ENCODE measurements around the gene SLC6A11. TPM values are rescaled to one million over a fixed set of nuclear protein-coding genes. Genes with fewer than 3 reads are reported as not detected.

The SLC6A11 gene
- total and polyA plus RNA-seq, 2 donors (not counting 3 experiments of a cell fraction or from before 2014, with no cell fraction given), result not detected

DNA sequence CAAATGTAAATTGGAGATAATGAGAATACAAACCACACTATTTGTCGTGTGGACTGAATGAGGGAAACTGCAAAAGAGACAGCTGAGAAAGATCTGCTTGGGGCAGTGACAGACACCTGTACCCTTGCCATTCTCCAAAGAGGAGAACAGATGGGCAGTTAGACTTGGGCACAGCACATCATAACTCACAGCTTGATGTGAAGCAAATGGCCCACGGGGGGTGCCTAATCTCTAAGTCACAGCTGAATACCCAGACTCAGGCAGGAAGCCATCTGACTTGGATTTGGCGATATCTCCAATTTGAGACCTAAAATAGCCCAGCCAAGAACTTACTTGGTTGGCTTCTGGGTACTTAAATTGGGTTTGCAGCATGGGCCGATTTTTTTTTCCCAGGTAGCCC is 10.0 kb upstream of the SLC6A11 start:
- Histone ChIP-seq H3K9me1 (replicated peaks; ENCODE audit: control insufficient read depth, extremely low read depth, insufficient read depth, low read length) (no peaks in the 10 kb centered on the region), H3K79me2 (ENCODE audit: control insufficient read depth, insufficient read depth, low read length) (no peaks in the 10 kb centered on the region), H3K9me3 (replicated peaks; ENCODE audit: control insufficient read depth, insufficient read depth, low read length) (no peaks in the 10 kb centered on the region), H3K27ac (ENCODE audit: insufficient read depth, low read depth, low read length) (no peak overlapping the region), H2AFZ (ENCODE audit: low read depth, low read length) (no peak overlapping the region), H4K20me1 (replicated peaks; ENCODE audit: control insufficient read depth, extremely low read depth, insufficient read depth, low read length) (no peaks in the 10 kb centered on the region), H3K27me3 (ENCODE audit: control insufficient read depth in 2 of 2, insufficient read depth in 2 of 2, low read length in 2 of 2) (no peaks in the 10 kb centered on the region), H3K4me2 (ENCODE audit: insufficient read depth, low read length) (no peak overlapping the region), H3K36me3 (ENCODE audit: control insufficient read depth in 2 of 2, extremely low read depth in 1 of 2, insufficient read depth in 2 of 2, low read length in 2 of 2) (no peaks in the 10 kb centered on the region), H3K4me1 (ENCODE audit: control insufficient read depth, extremely low read depth, insufficient read depth, low read length) (no peaks in the 10 kb centered on the region), H3K9ac (replicated peaks; ENCODE audit: extremely low read depth, insufficient read depth, low read length) (no peak overlapping the region), H3K4me3 (replicated peaks in 1 of 3; ENCODE audit: insufficient read depth in 1 of 3, low read depth in 1 of 3, low read length in 3 of 3) (no peak overlapping the region)
- POLR2A ChIA-PET, result no interaction called here
- DNase-seq (ENCODE audit: low read depth, low spot score) (no peak), FAIRE-seq (no peak)
- intact Hi-C loops (cut with micrococcal nuclease) (no loop called here), dilution Hi-C loops (cut with MboI; ENCODE audit: extremely low pct_ligation_motif_present, low sequenced_read_pairs) (no loop called here)
- no peak for TF ChIP-seq MYC (IDR thresholded peaks at IDR 0.05; ENCODE audit: low read depth, low read length)
- TF ChIP-seq GATA2 (IDR thresholded peaks at IDR 0.05; ENCODE audit: insufficient read depth, insufficient read length, low read depth, low read length), result no peak
- TF ChIP-seq POLR2AphosphoS5 (IDR thresholded peaks at IDR 0.05; ENCODE audit: insufficient read depth, low read depth, low read length), result no peak
- TF ChIP-seq, protein P1, sequence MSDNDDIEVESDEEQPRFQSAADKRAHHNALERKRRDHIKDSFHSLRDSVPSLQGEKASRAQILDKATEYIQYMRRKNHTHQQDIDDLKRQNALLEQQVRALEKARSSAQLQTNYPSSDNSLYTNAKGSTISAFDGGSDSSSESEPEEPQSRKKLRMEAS (IDR thresholded peaks at IDR 0.05; ENCODE audit: insufficient read depth, insufficient read length), result no peak
- TF ChIP-seq, protein P2, sequence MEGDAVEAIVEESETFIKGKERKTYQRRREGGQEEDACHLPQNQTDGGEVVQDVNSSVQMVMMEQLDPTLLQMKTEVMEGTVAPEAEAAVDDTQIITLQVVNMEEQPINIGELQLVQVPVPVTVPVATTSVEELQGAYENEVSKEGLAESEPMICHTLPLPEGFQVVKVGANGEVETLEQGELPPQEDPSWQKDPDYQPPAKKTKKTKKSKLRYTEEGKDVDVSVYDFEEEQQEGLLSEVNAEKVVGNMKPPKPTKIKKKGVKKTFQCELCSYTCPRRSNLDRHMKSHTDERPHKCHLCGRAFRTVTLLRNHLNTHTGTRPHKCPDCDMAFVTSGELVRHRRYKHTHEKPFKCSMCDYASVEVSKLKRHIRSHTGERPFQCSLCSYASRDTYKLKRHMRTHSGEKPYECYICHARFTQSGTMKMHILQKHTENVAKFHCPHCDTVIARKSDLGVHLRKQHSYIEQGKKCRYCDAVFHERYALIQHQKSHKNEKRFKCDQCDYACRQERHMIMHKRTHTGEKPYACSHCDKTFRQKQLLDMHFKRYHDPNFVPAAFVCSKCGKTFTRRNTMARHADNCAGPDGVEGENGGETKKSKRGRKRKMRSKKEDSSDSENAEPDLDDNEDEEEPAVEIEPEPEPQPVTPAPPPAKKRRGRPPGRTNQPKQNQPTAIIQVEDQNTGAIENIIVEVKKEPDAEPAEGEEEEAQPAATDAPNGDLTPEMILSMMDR (IDR thresholded peaks at IDR 0.05; ENCODE audit: extremely low read depth in 1 of 2, insufficient read depth in 1 of 2, low read depth in 1 of 2, low read length in 2 of 2), result no peak
- TF ChIP-seq FOS (IDR thresholded peaks at IDR 0.05; ENCODE audit: borderline replicate concordance, insufficient read depth, low read length), result no peak
- TF ChIP-seq POLR2A (IDR thresholded peaks at IDR 0.05; ENCODE audit: low read depth, low read length), result no peak
- TF ChIP-seq EZH2 (IDR thresholded peaks at IDR 0.05; ENCODE audit: borderline replicate concordance, low read depth, low read length, severe bottlenecking), result no peak
- TF ChIP-seq JUN (IDR thresholded peaks at IDR 0.05; ENCODE audit: borderline replicate concordance, insufficient read depth, insufficient read length, low read depth), result no peak
- CTCF ChIA-PET, result no interaction called here
- no TSS peak for BruUV-seq (replicated peaks)
